Tibial artery (tissue), 4 donors: ENCODE data around the gene STRIP1.

Experiments used
- DNase-seq, 2 donors: peaks; one replicate each; pipeline ENCODE4 v3.0.0-alpha.2; 2019
- H3K27ac ChIP-seq, 2 donors: fragments of 200-600 bp; sonication (generic) in 1 of 2; 1 replicate in 1 of 2; 2 replicates in 1 of 2; pipeline ENCODE4 v1.5.1; 2018 to 2019; ENCODE audit warnings: mild to moderate bottlenecking in 1 of 2
- H3K27me3 ChIP-seq, 2 donors: fragments of 200-600 bp; sonication (generic) in 1 of 2; one replicate each; pipeline versions ENCODE4 v1.5.1 to v1.6.0; 2016 to 2019
- H3K36me3 ChIP-seq, 3 donors: fragments of 200-600 bp; sonication (generic) in 2 of 3; one replicate each; pipeline ENCODE4 v1.5.1; 2016 to 2019; ENCODE audit warnings: mild to moderate bottlenecking in 2 of 3
- H3K4me1 ChIP-seq, 4 donors: fragments of 200-600 bp; sonication (generic) in 2 of 4; 1 replicate in 3 of 4; 2 replicates in 1 of 4; pipeline ENCODE4 v1.5.1; 2016 to 2019
- H3K4me3 ChIP-seq, 2 donors: fragments of 200-600 bp; sonication (generic) in 1 of 2; 1 replicate in 1 of 2; 2 replicates in 1 of 2; pipeline ENCODE4 v1.5.1; 2018 to 2019; ENCODE audit warnings: mild to moderate bottlenecking in 2 of 2
- H3K9me3 ChIP-seq, 3 donors: fragments of 200-600 bp; sonication (generic) in 1 of 3; one replicate each; pipeline ENCODE4 v1.5.1; 2016 to 2019
- CTCF ChIP-seq, 2 experiments: fragments of 200-600 bp in 1 of 2; fragments of 450-650 bp in 1 of 2; IDR thresholded peaks; one replicate each; pipeline ENCODE4 v1.5.1; 2017 to 2019; ENCODE audit warnings: antibody characterized with exemption in 2 of 2, mild to moderate bottlenecking in 1 of 2, moderate library complexity in 1 of 2
- intact Hi-C: fragments of 100-400 bp; cut with DNase I; formaldehyde crosslinking; loops from one replicate; pipeline ENCODE4 v1.15.0; 2023; ENCODE audit warnings: low total_unique reads

STRIP1 gene

GRCh38 chr1:110082477-110082876, 48.1 kb downstream of the STRIP1 start:
- H3K27ac ChIP-seq: no peak overlapping the region
- no peaks in the 10 kb centered on the region for H3K36me3 ChIP-seq
- intact Hi-C loops: no loop called here
- H3K9me3 ChIP-seq: no peaks in the 10 kb centered on the region
- no peak overlapping the region for H3K4me3 ChIP-seq
- H3K4me1 ChIP-seq: peaks cover 0 to 12% (median 2%) of the 10 kb centered on the region in 4 donors
- TF ChIP-seq CTCF (IDR thresholded peaks at IDR 0.05): no peak
- no peak for DNase-seq
- no peaks in the 10 kb centered on the region for H3K27me3 ChIP-seq

GRCh38 chr1:110083061-110083865, 48.8 kb downstream of the STRIP1 start:
- no peaks in the 10 kb centered on the region for H3K27me3 ChIP-seq
- H3K4me3 ChIP-seq: peak overlapping the region; percentile 64 to 84
- H3K9me3 ChIP-seq: no peaks in the 10 kb centered on the region
- intact Hi-C loops: no loop called here
- DNase-seq: no peak
- no peak for TF ChIP-seq CTCF (IDR thresholded peaks at IDR 0.05)
- H3K36me3 ChIP-seq: no peaks in the 10 kb centered on the region
- H3K4me1 ChIP-seq: peaks cover 0 to 12% (median 5%) of the 10 kb centered on the region in 4 donors
- peak overlapping the region; percentile 81 to 82 for H3K27ac ChIP-seq

- DNase-seq: no peak
- H3K4me1 ChIP-seq: peaks cover 0 to 12% (median 5%) of the 10 kb centered on the region in 4 donors
- intact Hi-C loops: no loop called here
- no peaks in the 10 kb centered on the region for H3K9me3 ChIP-seq
- no peaks in the 10 kb centered on the region for H3K36me3 ChIP-seq
- no peak for TF ChIP-seq CTCF (IDR thresholded peaks at IDR 0.05)
- peaks cover 0 to 2% of the 10 kb centered on the region in 2 donors for H3K27me3 ChIP-seq
- H3K27ac ChIP-seq: peak overlapping the region; percentile 81 to 82
- H3K4me3 ChIP-seq: peak overlapping the region; percentile 64 to 84
Measured at GRCh38 chr1:110083866-110084226, 49.4 kb downstream of the STRIP1 start.

GRCh38 chr1:110084227-110085078, 50.0 kb downstream of the STRIP1 start:
- H3K4me1 ChIP-seq: peaks cover 0 to 12% (median 5%) of the 10 kb centered on the region in 4 donors
- peaks cover 0 to 2% of the 10 kb centered on the region in 2 donors for H3K27me3 ChIP-seq
- no peak for TF ChIP-seq CTCF (IDR thresholded peaks at IDR 0.05)
- H3K4me3 ChIP-seq: peak overlapping the region; percentile 64 to 84
- no peaks in the 10 kb centered on the region for H3K36me3 ChIP-seq
- H3K9me3 ChIP-seq: no peaks in the 10 kb centered on the region
- peak; percentile 34 to 77 for DNase-seq
- H3K27ac ChIP-seq: peak overlapping the region; percentile 81 to 82
- intact Hi-C loops: no loop called here

GRCh38 chr1:110085671-110086070, 51.2 kb downstream of the STRIP1 start:
- H3K4me1 ChIP-seq: peaks cover 0 to 12% (median 5%) of the 10 kb centered on the region in 4 donors
- intact Hi-C loops: no loop called here
- H3K36me3 ChIP-seq: no peaks in the 10 kb centered on the region
- no peak overlapping the region for H3K4me3 ChIP-seq
- H3K9me3 ChIP-seq: no peaks in the 10 kb centered on the region
- peaks cover 0 to 2% of the 10 kb centered on the region in 2 donors for H3K27me3 ChIP-seq
- peak overlapping the region in 1 of 2 donors; percentile 81 for H3K27ac ChIP-seq
- TF ChIP-seq CTCF (IDR thresholded peaks at IDR 0.05): no peak
- DNase-seq: no peak
